Endodermal cell (in vitro differentiated cells): ENCODE measurements around the gene TMPRSS2. TPM values are rescaled to one million over a fixed set of nuclear protein-coding genes. Genes with fewer than 3 reads are reported as not detected.

Source experiments
- DNase-seq: peaks from one replicate; pipeline ENCODE4 v3.0.0-alpha.2; 2017
- H3K27ac ChIP-seq: 2 replicates; pipeline ENCODE4 v1.5.1; 2013; ENCODE audit warnings: mild to moderate bottlenecking, low read depth, low read length, moderate library complexity
- H3K27me3 ChIP-seq: 2 replicates; pipeline ENCODE4 v1.6.1; 2013; ENCODE audit warnings: mild to moderate bottlenecking, low read length, moderate library complexity; ENCODE audit not compliant: insufficient read depth, control insufficient read depth, poor library complexity, severe bottlenecking
- H3K36me3 ChIP-seq: 2 replicates; pipeline ENCODE4 v1.7.0; 2013; ENCODE audit warnings: mild to moderate bottlenecking, low read length, moderate library complexity; ENCODE audit not compliant: control insufficient read depth, insufficient read depth
- H3K4me1 ChIP-seq: one replicate; pipeline ENCODE4 v1.7.0; 2013; ENCODE audit warnings: low read length; ENCODE audit not compliant: control insufficient read depth, insufficient read depth
- H3K4me3 ChIP-seq: 2 replicates; pipeline ENCODE4 v1.5.1; 2013; ENCODE audit warnings: mild to moderate bottlenecking, low read length, moderate library complexity
- H3K9ac ChIP-seq: 2 replicates; pipeline ENCODE4 v1.6.1; 2013; ENCODE audit warnings: mild to moderate bottlenecking, low read length, moderate library complexity; ENCODE audit not compliant: poor library complexity, severe bottlenecking; ENCODE audit errors: extremely low read depth
- H3K9me3 ChIP-seq: 2 replicates; pipeline ENCODE4 v1.6.1; 2013; ENCODE audit warnings: mild to moderate bottlenecking, low read length, moderate library complexity; ENCODE audit not compliant: control insufficient read depth
- H3K27ac Mint-ChIP-seq: 2 replicates; pipeline ENCODE4 v1.8.0; 2020; ENCODE audit warnings: mixed read lengths
- H3K27me3 Mint-ChIP-seq: 2 replicates; pipeline ENCODE4 v1.8.0; 2021; ENCODE audit warnings: mild to moderate bottlenecking, mixed read lengths; ENCODE audit not compliant: insufficient read depth
- H3K36me3 Mint-ChIP-seq: 2 replicates; pipeline ENCODE4 v1.8.0; 2020; ENCODE audit warnings: low read depth, mixed read lengths
- H3K4me1 Mint-ChIP-seq: 2 replicates; pipeline ENCODE4 v1.8.0; 2020; ENCODE audit warnings: mixed read lengths
- H3K4me3 Mint-ChIP-seq: 2 replicates; pipeline ENCODE4 v1.8.0; 2020; ENCODE audit warnings: mild to moderate bottlenecking, moderate library complexity, mixed read lengths
- H3K9me3 Mint-ChIP-seq: 2 replicates; pipeline ENCODE4 v1.8.0; 2020; ENCODE audit warnings: mild to moderate bottlenecking, mixed read lengths
- WGBS, 2 experiments: methylation state at CpG; one replicate each; pipeline versions ENCODE4 v1.1.5 to v1.1.7; 2013; ENCODE audit warnings: missing lambda C conversion rate in 2 of 2, mixed read lengths in 1 of 2; ENCODE audit not compliant: insufficient coverage in 1 of 2, insufficient read length in 1 of 2; 5-methylcytosine and 5-hydroxymethylcytosine counted together
- total RNA-seq, 2 donors: library from RNA; stranded (reverse); fragmentation: NEBNext Ultra II Directional in 1 of 2; extraction: Animal tissue kit (Norgen Biotek cat#: 25700) in 1 of 2; gene quantifications; 2 replicates in 1 of 2; 3 replicates in 1 of 2; pipeline ENCODE4 v1.2.1, GENCODE V29; 2021
- TF ChIP-seq, protein P1 (sequence below): fragments of 200-600 bp; sonication (generic); conservative IDR thresholded peaks from 2 replicates; pipeline ENCODE4 v1.5.0; 2021; ENCODE audit warnings: antibody characterized with exemption, mild to moderate bottlenecking

The TMPRSS2 gene
- total RNA-seq, 2 donors from 2014 or later, result 17.6 to 19.2 TPM

DNA sequence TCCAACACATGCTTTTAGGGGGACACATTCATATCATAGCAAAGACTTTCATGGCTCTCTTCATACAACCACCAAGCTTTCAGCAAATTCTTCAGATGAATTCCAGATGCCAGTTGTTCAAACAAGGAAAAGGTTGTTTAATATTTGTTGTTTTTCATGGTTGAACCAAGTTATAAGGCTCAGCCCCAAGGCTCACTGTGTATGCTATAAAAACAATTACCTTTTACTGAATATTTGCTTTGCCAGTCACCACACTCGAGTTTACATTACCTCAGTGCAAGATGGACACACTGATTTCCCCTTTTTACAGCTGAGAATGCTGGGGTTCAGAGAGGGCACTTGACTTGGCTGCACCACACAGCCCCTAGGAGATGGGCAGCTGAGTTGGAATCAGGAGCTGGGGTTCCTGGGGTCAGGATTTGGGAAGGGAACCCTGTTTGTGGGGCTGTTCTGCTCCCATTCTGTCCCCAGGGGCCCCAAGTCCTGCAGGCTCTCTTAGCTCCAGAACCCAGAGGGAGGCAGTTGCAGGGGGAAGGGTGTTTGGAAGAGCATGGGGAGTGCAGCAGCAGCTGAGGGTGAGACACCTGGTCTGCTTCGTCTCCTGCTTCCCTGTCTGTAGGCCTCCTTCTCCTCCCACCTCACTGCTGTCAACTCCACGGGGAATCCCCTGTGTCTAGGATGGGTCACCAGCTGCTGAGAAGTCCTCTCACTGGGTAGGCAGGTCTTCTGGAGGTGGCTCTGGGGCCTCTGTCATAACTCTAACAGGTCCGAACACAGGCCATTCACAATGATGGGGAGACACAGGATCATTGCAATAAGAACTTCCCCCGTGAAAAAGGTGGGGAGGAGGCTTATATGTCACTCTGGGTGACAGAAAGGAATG lies 12.8 kb upstream of the TMPRSS2 start:
- H3K4me1 Mint-ChIP-seq, result no peaks in the 10 kb centered on the region
- H3K27ac Mint-ChIP-seq, result no peak overlapping the region
- no peaks in the 10 kb centered on the region for H3K27me3 ChIP-seq

DNA sequence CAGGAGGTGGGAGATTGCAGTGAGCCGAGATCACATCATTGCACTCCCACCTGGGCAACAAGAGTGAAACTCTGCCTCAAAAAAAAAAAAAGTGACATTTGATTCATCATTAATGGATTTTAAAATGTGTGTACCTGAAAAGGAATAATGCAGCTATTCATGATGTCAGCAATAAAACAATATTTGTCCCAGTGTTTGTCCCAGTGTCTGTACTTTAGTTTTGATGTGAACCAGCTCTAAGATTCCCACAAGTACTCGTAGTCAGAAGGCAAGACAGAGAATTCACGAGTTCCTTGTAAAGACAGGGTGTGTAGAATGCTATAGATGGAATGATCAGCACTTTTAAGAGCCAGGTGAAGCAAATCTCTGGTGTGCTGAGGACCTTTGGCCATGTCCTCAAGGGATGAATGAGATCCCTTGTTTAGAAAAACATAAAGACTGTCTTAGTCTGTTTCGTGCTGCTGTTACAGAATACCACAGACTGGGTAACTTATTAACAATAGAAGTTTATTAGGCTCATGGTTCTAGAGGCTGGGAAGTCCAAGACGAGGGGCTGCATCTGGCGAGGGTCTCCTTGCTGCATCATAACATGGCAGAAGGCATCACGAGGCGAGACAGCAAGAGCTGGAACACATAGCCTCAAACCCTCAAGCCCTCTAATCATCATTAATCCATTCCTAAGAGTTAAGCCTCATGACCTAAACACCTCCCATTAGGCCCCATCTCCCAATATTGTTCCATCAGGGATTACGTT lies 12.0 kb upstream of the TMPRSS2 start:
- TF ChIP-seq, protein P1, sequence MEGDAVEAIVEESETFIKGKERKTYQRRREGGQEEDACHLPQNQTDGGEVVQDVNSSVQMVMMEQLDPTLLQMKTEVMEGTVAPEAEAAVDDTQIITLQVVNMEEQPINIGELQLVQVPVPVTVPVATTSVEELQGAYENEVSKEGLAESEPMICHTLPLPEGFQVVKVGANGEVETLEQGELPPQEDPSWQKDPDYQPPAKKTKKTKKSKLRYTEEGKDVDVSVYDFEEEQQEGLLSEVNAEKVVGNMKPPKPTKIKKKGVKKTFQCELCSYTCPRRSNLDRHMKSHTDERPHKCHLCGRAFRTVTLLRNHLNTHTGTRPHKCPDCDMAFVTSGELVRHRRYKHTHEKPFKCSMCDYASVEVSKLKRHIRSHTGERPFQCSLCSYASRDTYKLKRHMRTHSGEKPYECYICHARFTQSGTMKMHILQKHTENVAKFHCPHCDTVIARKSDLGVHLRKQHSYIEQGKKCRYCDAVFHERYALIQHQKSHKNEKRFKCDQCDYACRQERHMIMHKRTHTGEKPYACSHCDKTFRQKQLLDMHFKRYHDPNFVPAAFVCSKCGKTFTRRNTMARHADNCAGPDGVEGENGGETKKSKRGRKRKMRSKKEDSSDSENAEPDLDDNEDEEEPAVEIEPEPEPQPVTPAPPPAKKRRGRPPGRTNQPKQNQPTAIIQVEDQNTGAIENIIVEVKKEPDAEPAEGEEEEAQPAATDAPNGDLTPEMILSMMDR, result no peak
- Histone ChIP-seq H3K9ac (no peak overlapping the region), H3K4me1 (no peaks in the 10 kb centered on the region), H3K9me3 (peaks cover 6% of the 10 kb centered on the region), H3K36me3 (no peaks in the 10 kb centered on the region), H3K27ac (no peak overlapping the region), H3K27me3 (no peaks in the 10 kb centered on the region), H3K4me3 (no peak overlapping the region)
- Mint-ChIP-seq H3K9me3 (peaks cover 10% of the 10 kb centered on the region), H3K27ac (no peak overlapping the region), H3K36me3 (no peaks in the 10 kb centered on the region), H3K4me3 (no peak overlapping the region), H3K27me3 (peaks cover 5% of the 10 kb centered on the region), H3K4me1 (no peaks in the 10 kb centered on the region)
- DNase-seq, result no peak
- 90 to 95% methylated on average over 7 to 9 of the region's 9 CpGs for WGBS, 2 experiments

More for the DNA sequence above, 12.8 kb upstream of the TMPRSS2 start:
- Mint-ChIP-seq H3K27me3 (peaks cover 5% of the 10 kb centered on the region), H3K9me3 (peaks cover 10% of the 10 kb centered on the region), H3K4me3 (no peak overlapping the region), H3K36me3 (no peaks in the 10 kb centered on the region)
- H3K36me3 ChIP-seq, result no peaks in the 10 kb centered on the region
- DNase-seq, result no peak
- H3K9me3 ChIP-seq, result peaks cover 6% of the 10 kb centered on the region
- no peaks in the 10 kb centered on the region for H3K4me1 ChIP-seq
- no peak overlapping the region for H3K27ac ChIP-seq
- TF ChIP-seq, protein P1, result no peak
- H3K9ac ChIP-seq, result no peak overlapping the region
- no peak overlapping the region for H3K4me3 ChIP-seq
- 69 to 86% methylated on average over 3 to 5 of the region's 5 CpGs for WGBS, 2 experiments

DNA sequence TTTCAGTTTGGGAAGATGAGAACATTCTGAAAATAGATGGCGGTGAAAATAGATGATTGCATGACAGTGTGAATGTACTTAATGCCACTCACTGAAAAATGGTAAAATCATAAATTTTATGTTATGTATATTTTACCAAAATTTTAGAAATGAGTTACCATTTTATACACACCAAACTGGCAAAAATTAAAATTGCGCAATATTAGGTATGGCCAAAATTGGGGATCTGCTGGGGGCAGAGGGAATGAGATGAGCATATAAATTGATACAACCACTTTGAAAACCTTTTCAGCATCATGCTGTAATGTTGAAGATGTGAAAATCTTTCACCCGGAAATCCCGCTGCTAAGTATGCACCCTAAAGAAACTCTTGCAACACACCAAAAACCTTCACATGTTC lies 10.8 kb upstream of the TMPRSS2 start:
- Histone ChIP-seq H3K9ac (no peak overlapping the region), H3K27me3 (no peaks in the 10 kb centered on the region), H3K4me1 (no peaks in the 10 kb centered on the region), H3K36me3 (no peaks in the 10 kb centered on the region), H3K27ac (no peak overlapping the region), H3K9me3 (peaks cover 6% of the 10 kb centered on the region), H3K4me3 (no peak overlapping the region)
- Mint-ChIP-seq H3K4me1 (no peaks in the 10 kb centered on the region), H3K4me3 (no peak overlapping the region), H3K27me3 (peaks cover 5% of the 10 kb centered on the region), H3K9me3 (peaks cover 10% of the 10 kb centered on the region), H3K36me3 (no peaks in the 10 kb centered on the region), H3K27ac (no peak overlapping the region)
- TF ChIP-seq, protein P1, result no peak
- DNase-seq, result no peak
- 100% methylated on average over 4 of the region's 4 CpGs; no CpG with 5 or more reads in 1 of the 2 experiments for WGBS, 2 experiments
